ENCODE results near the gene UBE2D2.

DNA sequence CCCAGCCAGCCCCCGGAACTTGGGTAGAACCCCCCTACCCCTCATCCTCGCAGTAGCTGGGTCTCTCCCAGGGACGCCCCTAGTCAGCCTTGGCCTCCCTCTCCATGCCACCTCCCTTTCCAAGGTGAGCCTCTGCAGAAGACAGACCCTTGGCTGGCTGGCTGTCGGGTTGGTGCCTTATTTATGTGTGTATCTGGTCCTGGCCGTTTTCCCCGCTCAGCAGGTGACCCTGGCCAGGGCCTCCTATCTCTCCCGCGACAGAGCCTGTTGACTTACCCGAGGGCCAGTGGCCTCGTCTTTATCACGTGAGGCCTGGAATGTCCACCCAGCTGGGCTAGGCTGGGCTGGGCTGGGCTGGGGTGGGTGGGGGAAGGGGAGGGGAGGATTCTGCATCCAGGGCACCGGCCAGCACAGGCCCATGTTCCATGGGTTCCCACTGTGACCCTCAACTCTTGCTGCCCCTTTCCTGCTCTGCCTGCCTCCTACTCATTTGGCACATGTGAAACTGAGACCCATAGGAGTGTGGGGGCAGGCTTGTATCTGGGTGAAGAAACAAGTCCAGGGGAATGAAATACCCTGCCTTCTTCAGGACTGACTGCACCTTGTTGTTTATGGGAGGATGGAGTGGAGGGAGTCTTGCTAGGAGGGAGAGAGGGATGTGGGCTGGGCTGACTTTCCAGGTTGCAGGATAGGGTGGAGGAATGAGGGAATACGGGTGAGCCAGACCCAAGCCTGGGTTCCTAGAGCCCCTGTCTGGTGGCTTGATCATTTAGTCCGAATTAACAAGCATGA is 90.1 kb downstream of the UBE2D2 start:
- TF ChIP-seq, protein P1, sequence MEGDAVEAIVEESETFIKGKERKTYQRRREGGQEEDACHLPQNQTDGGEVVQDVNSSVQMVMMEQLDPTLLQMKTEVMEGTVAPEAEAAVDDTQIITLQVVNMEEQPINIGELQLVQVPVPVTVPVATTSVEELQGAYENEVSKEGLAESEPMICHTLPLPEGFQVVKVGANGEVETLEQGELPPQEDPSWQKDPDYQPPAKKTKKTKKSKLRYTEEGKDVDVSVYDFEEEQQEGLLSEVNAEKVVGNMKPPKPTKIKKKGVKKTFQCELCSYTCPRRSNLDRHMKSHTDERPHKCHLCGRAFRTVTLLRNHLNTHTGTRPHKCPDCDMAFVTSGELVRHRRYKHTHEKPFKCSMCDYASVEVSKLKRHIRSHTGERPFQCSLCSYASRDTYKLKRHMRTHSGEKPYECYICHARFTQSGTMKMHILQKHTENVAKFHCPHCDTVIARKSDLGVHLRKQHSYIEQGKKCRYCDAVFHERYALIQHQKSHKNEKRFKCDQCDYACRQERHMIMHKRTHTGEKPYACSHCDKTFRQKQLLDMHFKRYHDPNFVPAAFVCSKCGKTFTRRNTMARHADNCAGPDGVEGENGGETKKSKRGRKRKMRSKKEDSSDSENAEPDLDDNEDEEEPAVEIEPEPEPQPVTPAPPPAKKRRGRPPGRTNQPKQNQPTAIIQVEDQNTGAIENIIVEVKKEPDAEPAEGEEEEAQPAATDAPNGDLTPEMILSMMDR (IDR thresholded peaks at IDR 0.05 in 4 of 5, conservative IDR thresholded peaks at IDR 0.05 in 1 of 5), result no peak
- TF ChIP-seq POLR2A (IDR thresholded peaks at IDR 0.05), result peak; percentile 85 to 94

Data from gastrocnemius medialis (tissue), 4 donors.